Thymus (tissue), 14 donors: ENCODE data around the gene PDHA2. TPM values are rescaled to one million over a fixed set of nuclear protein-coding genes. Genes with fewer than 3 reads are reported as not detected.

ENCODE experiments used
- DNase-seq, 9 donors: peaks; one replicate each; pipeline ENCODE4 v3.0.0-alpha.2; 2013; ENCODE audit warnings: low spot score in 9 of 9, low read depth in 6 of 9, missing footprints in 1 of 9
- H3K27ac ChIP-seq, 2 donors: one replicate each; pipeline ENCODE4 v1.5.1; 2013; ENCODE audit warnings: control low read depth in 1 of 2, low read depth in 1 of 2, low read length in 1 of 2, mild to moderate bottlenecking in 1 of 2, moderate library complexity in 1 of 2
- H3K27me3 ChIP-seq, 2 donors: one replicate each; pipeline ENCODE4 v1.5.1; 2013; ENCODE audit warnings: low read length in 1 of 2; ENCODE audit not compliant: control insufficient read depth in 2 of 2, insufficient read depth in 1 of 2
- H3K36me3 ChIP-seq, 2 donors: one replicate each; pipeline ENCODE4 v1.5.1; 2013; ENCODE audit warnings: low read length in 1 of 2, mild to moderate bottlenecking in 1 of 2, moderate library complexity in 1 of 2; ENCODE audit not compliant: control insufficient read depth in 2 of 2, insufficient read depth in 2 of 2
- H3K4me1 ChIP-seq, 2 donors: one replicate each; pipeline ENCODE4 v1.5.1; 2013; ENCODE audit warnings: low read length in 2 of 2; ENCODE audit not compliant: control insufficient read depth in 2 of 2, insufficient read depth in 2 of 2
- H3K4me3 ChIP-seq, 2 donors: one replicate each; pipeline ENCODE4 v1.5.1; 2013; ENCODE audit warnings: low read length in 2 of 2, control low read depth in 1 of 2, mild to moderate bottlenecking in 1 of 2
- H3K9me3 ChIP-seq, 2 donors: one replicate each; pipeline ENCODE4 v1.5.1; 2013; ENCODE audit warnings: low read length in 1 of 2, mild to moderate bottlenecking in 1 of 2; ENCODE audit not compliant: control insufficient read depth in 2 of 2, insufficient read depth in 1 of 2
- WGBS: extraction: QIAGEN DNeasy Blood & Tissue Kit; methylation state at CpG from one replicate; pipeline ENCODE4 v1.1.7; 2013; 5-methylcytosine and 5-hydroxymethylcytosine counted together
- long read RNA-seq, 10 donors: transcript quantifications; one replicate each; lab custom pipeline, GENCODE V29; 2026
- polyA plus RNA-seq: library from polyadenylated mRNA; stranded (reverse); fragments of 200-250 nt; gene quantifications from one replicate; pipeline ENCODE4 v1.2.3, GENCODE V29; 2013
- total RNA-seq: library from RNA; stranded (reverse); fragments of 120-200 nt; gene quantifications from one replicate; pipeline ENCODE4 v1.2.4, GENCODE V29; 2013
- donor health status: healthy.

PDHA2 gene
- total RNA-seq (not detected), polyA plus RNA-seq (not detected)
- long read RNA-seq, donor 1: 0 reads
- long read RNA-seq, donor 2: 0 reads
- long read RNA-seq, donor 3: 0 reads
- long read RNA-seq, donor 4: 0 reads
- long read RNA-seq, donor 5: 0 reads
- long read RNA-seq, donor 6: 0 reads
- long read RNA-seq, donor 7: 0 reads
- long read RNA-seq, donor 8: 0 reads
- long read RNA-seq, donor 9: 0 reads
- long read RNA-seq, donor 10: 0 reads

DNA sequence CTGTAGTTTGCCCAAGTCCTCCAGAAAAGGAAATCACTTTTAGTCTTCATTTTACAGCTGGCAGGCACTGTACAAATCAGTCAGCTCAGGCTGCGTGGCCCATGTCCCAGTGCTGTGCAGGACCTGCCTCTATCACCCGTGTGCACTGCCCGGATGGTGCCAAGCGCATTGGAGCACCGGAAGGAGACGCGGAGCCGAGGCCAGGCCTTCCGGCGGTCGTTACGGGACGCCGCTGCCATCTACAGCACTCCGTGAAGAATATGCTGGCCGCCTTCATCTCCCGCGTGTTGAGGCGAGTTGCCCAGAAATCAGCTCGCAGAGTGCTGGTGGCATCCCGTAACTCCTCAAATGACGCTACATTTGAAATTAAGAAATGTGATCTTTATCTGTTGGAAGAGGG, at the start of gene PDHA2:
TSS of gene PDHA2 (plus strand) at position 203 of the 400 bp plus-strand sequence. CDS start at position 261, 58 bp downstream.
- Histone ChIP-seq H3K9me3 (no peaks in the 10 kb centered on the region), H3K36me3 (no peaks in the 10 kb centered on the region), H3K27ac (no peak within 1 kb of the TSS), H3K27me3 (no peaks in the 10 kb centered on the region), H3K4me3 (no peak within 1 kb of the TSS), H3K4me1 (no peaks in the 10 kb centered on the region)
- no peak for DNase-seq
- WGBS: 98% methylated on average over 22 of the region's 22 CpGs

DNA sequence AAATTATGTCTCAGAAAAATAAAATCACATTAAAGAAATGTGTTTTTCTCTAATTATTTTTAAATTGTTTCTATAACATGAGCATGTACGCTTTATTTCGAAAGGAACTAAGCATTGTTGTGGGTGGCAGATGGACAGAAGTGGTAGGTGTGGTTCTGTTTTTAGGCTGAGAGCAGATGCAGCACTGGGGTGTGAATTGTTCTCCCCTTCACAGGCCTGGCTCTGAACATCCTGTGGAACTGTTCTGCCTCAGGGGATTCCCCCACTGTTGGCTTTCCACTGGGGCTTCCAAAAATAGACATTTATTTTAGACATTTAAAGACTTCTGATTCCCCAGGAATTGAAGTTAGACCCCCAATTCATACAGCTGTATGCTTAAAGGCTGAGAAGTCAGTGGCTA, 41.9 kb upstream of the PDHA2 start:
- WGBS: 92% methylated on average over 2 of the region's 2 CpGs
- Histone ChIP-seq H3K4me1 (no peaks in the 10 kb centered on the region), H3K9me3 (no peaks in the 10 kb centered on the region), H3K27me3 (no peaks in the 10 kb centered on the region), H3K27ac (no peak overlapping the region), H3K36me3 (no peaks in the 10 kb centered on the region), H3K4me3 (no peak overlapping the region)
- DNase-seq: no peak

DNA sequence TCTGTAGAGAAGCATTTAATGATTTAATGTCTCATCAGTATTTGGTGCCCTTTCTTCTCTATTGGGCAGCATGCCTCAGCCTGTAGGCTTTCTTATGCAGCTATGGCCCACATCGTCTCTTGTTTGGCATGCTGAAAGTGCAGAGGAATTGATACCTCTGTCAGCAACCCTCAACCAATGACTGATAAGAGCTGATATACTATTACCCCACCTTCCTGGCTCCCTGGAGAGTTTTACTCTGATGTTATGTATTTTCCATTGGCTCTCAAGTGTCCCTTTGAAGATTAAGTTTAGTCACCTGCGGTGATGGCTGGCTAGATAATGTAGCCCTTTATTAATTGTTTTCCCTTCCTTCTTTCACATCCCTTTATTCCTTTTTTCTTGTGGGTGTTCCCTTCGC, 41.2 kb upstream of the PDHA2 start:
- Histone ChIP-seq H3K36me3 (no peaks in the 10 kb centered on the region), H3K9me3 (no peaks in the 10 kb centered on the region), H3K27me3 (no peaks in the 10 kb centered on the region), H3K4me3 (no peak overlapping the region), H3K27ac (no peak overlapping the region), H3K4me1 (no peaks in the 10 kb centered on the region)
- 95% methylated on average over 3 of the region's 3 CpGs for WGBS
- DNase-seq: no peak

DNA sequence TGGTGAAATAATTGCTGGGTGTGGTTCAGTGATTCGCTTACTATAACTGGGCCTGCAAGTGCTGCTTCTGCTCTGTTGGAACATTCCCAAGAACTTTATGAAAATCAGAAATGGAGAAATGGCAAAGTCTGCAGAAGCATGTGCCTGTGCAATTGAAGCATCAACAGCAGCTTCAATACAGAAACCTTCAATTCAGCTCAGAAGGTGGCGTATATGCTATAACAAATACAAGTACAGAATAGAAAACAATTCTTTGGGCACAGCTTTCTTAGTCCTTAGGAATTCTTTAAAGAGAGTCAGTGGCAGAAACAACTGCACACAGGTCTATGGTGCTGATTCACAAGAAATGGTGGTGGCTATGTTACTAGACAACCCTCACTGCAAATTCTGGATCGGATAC, 18.0 kb upstream of the PDHA2 start:
- Histone ChIP-seq H3K27ac (no peak overlapping the region), H3K9me3 (no peaks in the 10 kb centered on the region), H3K4me3 (no peak overlapping the region), H3K36me3 (no peaks in the 10 kb centered on the region), H3K4me1 (no peaks in the 10 kb centered on the region), H3K27me3 (no peaks in the 10 kb centered on the region)
- DNase-seq: no peak
- WGBS: 94% methylated on average over 3 of the region's 3 CpGs

DNA sequence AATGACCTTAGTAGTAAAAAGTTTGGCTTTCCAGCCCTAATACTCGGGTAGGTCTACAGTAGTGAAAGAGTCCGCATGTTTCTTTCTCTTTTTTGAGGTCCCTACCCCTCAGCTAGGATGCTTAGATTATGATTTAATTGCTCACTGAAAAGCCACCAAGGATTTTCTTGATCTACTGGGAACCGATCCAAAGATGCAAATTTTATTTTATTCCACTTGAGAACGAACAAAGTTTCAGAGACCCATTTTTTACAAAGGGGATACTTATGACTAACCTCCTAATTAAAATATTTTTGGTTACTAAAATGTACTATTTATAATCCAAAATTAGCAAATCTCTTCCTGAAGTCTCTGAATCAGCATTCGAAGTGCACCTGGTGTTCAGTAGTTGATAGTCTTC, 14.3 kb upstream of the PDHA2 start:
- 92% methylated on average over 5 of the region's 5 CpGs for WGBS
- no peak for DNase-seq
- Histone ChIP-seq H3K27me3 (no peaks in the 10 kb centered on the region), H3K36me3 (no peaks in the 10 kb centered on the region), H3K27ac (no peak overlapping the region), H3K9me3 (no peaks in the 10 kb centered on the region), H3K4me3 (no peak overlapping the region), H3K4me1 (no peaks in the 10 kb centered on the region)

DNA sequence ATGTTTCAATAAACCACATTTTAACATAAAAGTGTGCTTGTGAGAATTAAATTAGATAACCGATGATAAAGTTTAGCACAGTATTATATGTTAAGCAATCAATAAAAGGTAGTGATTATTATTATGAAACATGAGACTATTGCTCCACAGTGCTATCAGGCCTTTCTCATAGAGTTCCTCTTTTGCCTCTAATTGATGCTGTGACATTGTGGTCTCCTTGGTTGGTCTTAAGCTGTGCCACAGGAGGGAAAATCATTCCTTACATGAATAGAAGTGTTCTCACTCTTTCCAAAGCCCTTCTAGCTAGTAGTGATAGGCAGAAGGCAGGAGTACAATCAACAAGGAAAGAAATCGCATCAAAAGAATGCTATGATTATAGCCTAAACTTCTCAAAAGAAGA, 9.2 kb upstream of the PDHA2 start:
- DNase-seq: no peak

DNA sequence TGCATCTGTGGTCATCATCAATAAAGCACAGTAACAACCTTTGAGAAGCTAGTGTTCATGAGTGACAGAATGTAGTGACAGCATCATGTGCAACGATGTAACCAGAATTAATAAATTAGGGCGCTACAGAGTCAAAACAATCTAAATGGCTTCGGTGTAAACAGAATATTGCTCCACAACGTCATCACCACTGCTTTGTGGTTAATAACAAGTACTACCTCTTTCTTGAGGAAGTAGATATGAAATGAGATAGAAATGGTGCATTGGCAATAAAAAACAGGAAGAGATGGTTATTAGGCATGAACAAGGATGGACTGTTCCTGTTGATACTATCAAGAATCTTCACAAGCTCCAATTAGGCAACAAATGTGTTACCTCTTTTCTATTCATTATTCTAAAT, 8.7 kb upstream of the PDHA2 start:
- H3K9me3 ChIP-seq: no peaks in the 10 kb centered on the region
- H3K4me1 ChIP-seq: no peaks in the 10 kb centered on the region
- no peak overlapping the region for H3K27ac ChIP-seq
- H3K36me3 ChIP-seq: no peaks in the 10 kb centered on the region
- no peak for DNase-seq
- H3K4me3 ChIP-seq: no peak overlapping the region
- H3K27me3 ChIP-seq: no peaks in the 10 kb centered on the region
- WGBS: 45% methylated on average over 4 of the region's 4 CpGs

More for the DNA sequence above, 9.2 kb upstream of the PDHA2 start:
- WGBS: 98% methylated on average over 2 of the region's 2 CpGs
- Histone ChIP-seq H3K4me3 (no peak overlapping the region), H3K4me1 (no peaks in the 10 kb centered on the region), H3K9me3 (no peaks in the 10 kb centered on the region), H3K36me3 (no peaks in the 10 kb centered on the region), H3K27me3 (no peaks in the 10 kb centered on the region), H3K27ac (no peak overlapping the region)

DNA sequence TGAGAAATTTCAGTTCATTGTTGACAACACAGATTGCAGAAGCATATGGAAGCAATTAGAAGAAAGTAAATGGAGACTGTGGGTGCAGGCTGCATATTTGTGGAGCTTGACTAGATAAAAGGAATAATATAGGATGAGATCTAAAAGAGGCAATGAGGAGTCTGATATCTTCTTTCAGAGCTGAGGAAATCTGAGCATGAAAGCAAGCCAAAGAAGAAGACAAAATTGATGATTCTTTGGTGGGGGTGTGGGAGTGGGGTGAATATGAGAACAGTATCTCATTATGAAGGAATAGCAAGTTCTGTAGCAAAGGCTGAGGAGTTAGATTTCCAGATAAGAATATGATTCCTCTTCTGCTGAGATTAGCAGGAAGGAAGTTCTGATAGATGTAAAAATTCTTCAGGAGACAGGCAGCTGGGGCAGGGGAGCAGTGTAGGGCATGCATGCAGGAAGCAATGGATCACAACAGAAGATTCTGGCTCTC, 6.1 kb upstream of the PDHA2 start:
- no peak overlapping the region for H3K27ac ChIP-seq
- DNase-seq: no peak
- H3K36me3 ChIP-seq: no peaks in the 10 kb centered on the region
- no peaks in the 10 kb centered on the region for H3K4me1 ChIP-seq
- no peaks in the 10 kb centered on the region for H3K9me3 ChIP-seq
- H3K27me3 ChIP-seq: no peaks in the 10 kb centered on the region
- H3K4me3 ChIP-seq: no peak overlapping the region

DNA sequence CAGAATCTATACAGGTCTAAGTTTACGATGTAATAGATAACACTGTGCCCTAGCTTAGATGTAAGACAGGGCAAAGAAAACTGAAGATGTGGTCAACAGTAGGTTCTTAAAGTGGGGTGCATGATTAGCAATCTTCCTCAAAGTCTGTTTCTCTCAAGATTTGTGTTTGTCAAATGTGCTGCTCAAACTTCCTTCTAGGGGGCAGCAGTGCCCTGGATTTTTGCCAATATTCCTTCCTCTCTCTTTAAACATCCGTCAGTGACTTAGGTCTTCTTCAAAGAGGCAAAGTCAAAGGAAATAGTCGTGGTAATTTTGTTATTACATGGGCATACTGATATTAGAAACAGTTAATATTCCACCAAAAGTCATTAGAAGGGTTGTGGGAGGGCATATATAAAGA, 4.2 kb upstream of the PDHA2 start:
- H3K4me1 ChIP-seq: no peaks in the 10 kb centered on the region
- 36% methylated on average over 3 of the region's 3 CpGs for WGBS
- no peak overlapping the region for H3K4me3 ChIP-seq
- no peak overlapping the region for H3K27ac ChIP-seq
- H3K27me3 ChIP-seq: no peaks in the 10 kb centered on the region
- no peaks in the 10 kb centered on the region for H3K36me3 ChIP-seq
- peak in 6 of 9 donors; percentile 8 to 67 (median 20) for DNase-seq
- H3K9me3 ChIP-seq: no peaks in the 10 kb centered on the region
